Effector memory CD4-positive, alpha-beta T cell (primary cell): ENCODE data around the gene PARL.
"Not testable (repeated sequence)": the region's sequence is repeated elsewhere in the genome, so short reads cannot be mapped to it uniquely, and the experiment has no call there.

Experiments used
- DNase-seq, 3 donors: peaks; one replicate each; pipeline ENCODE4 v3.0.0-alpha.2; 2020
- H3K27ac ChIP-seq: 2 replicates; pipeline ENCODE4 v1.7.0; 2013; ENCODE audit warnings: mild to moderate bottlenecking, low read length, moderate library complexity; ENCODE audit not compliant: insufficient read depth, poor library complexity, severe bottlenecking
- H3K27me3 ChIP-seq: replicated peaks from 2 replicates; pipeline ENCODE4 v1.7.0; 2013; ENCODE audit warnings: mild to moderate bottlenecking, low read length; ENCODE audit not compliant: insufficient read depth, control insufficient read depth, poor library complexity, severe bottlenecking
- H3K36me3 ChIP-seq: 2 replicates; pipeline ENCODE4 v1.7.0; 2013; ENCODE audit warnings: mild to moderate bottlenecking, low read length, moderate library complexity; ENCODE audit not compliant: control insufficient read depth, insufficient read depth
- H3K4me1 ChIP-seq: 2 replicates; pipeline ENCODE4 v1.7.0; 2013; ENCODE audit warnings: low read length, mild to moderate bottlenecking; ENCODE audit not compliant: control insufficient read depth, insufficient read depth, poor library complexity, severe bottlenecking
- H3K4me3 ChIP-seq: 2 replicates; pipeline ENCODE4 v1.7.0; 2013; ENCODE audit warnings: low read length, low read depth, mild to moderate bottlenecking; ENCODE audit not compliant: insufficient read depth, poor library complexity, severe bottlenecking
- H3K9me3 ChIP-seq: 2 replicates; pipeline ENCODE4 v1.7.0; 2013; ENCODE audit warnings: mild to moderate bottlenecking, low read length, moderate library complexity; ENCODE audit not compliant: control insufficient read depth

Gene PARL

GRCh38 chr3:183799461-183799860 is 85.2 kb downstream of the PARL start:
- Histone ChIP-seq H3K9me3 (no peaks in the 10 kb centered on the region), H3K27ac (no peak overlapping the region), H3K27me3 (no peaks in the 10 kb centered on the region), H3K4me3 (no peak overlapping the region), H3K4me1 (no peaks in the 10 kb centered on the region), H3K36me3 (peaks cover 53% of the 10 kb centered on the region)
- DNase-seq, result no peak

DNA sequence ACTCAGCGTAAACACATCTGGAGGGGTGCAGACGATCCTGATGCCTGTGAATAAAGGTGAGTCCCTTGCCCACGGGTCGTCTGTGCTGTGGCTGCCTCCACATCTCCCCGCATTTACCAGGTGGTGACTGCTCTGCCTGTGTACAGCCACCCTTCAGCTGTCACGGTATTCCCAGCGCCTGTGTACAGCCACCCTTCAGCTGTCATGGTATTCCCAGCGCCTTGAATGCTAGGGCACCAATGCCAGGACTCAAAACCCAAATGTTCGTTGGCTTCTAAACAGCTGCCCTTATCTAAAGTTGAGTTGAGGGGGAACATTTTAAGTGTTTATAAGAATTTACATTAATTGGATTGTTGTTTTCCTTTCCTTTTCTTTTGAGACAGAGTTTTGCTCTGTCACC is 86.7 kb downstream of the PARL start:
- H3K4me1 ChIP-seq, result no peaks in the 10 kb centered on the region
- H3K27me3 ChIP-seq, result no peaks in the 10 kb centered on the region
- peaks cover 55% of the 10 kb centered on the region for H3K36me3 ChIP-seq
- no peak for DNase-seq
- H3K27ac ChIP-seq, result no peak overlapping the region
- no peaks in the 10 kb centered on the region for H3K9me3 ChIP-seq
- H3K4me3 ChIP-seq, result no peak overlapping the region

DNA sequence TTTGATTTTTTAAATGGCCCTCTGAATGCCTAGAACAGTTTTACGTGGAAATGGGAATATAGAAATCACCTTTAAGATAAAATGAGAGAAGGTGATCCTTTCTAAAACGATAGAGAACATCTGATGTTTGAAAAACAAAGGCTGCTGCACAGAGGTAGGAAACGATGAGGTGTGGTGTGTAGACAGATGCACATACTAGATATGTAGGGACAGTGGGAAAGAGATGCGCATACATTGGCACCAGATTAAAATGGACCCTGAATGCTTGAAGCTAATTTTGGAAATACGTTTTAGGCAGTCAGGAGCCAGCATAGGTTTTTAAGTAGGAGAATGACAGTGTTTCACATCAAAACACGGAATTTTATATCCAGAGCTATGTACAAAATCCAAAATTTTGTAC is 88.3 kb downstream of the PARL start:
- no peak for DNase-seq
- Histone ChIP-seq H3K9me3 (no peaks in the 10 kb centered on the region), H3K27ac (no peak overlapping the region), H3K4me3 (no peak overlapping the region), H3K27me3 (no peaks in the 10 kb centered on the region), H3K4me1 (no peaks in the 10 kb centered on the region), H3K36me3 (peaks cover 48% of the 10 kb centered on the region)

GRCh38 chr3:183794452-183794851 is 90.2 kb downstream of the PARL start:
- H3K9me3 ChIP-seq, result no peaks in the 10 kb centered on the region
- no peak overlapping the region for H3K27ac ChIP-seq
- no peak overlapping the region for H3K4me3 ChIP-seq
- no peak for DNase-seq
- H3K4me1 ChIP-seq, result no peaks in the 10 kb centered on the region
- H3K27me3 ChIP-seq, result no peaks in the 10 kb centered on the region
- H3K36me3 ChIP-seq, result peaks cover 51% of the 10 kb centered on the region

- H3K4me3 ChIP-seq, result no peak overlapping the region
- no peaks in the 10 kb centered on the region for H3K27me3 ChIP-seq
- no peaks in the 10 kb centered on the region for H3K4me1 ChIP-seq
- no peaks in the 10 kb centered on the region for H3K9me3 ChIP-seq
- H3K36me3 ChIP-seq, result peaks cover 40% of the 10 kb centered on the region
- DNase-seq, result no peak
- no peak overlapping the region for H3K27ac ChIP-seq
Measured at GRCh38 chr3:183792976-183793375, 91.7 kb downstream of the PARL start.

GRCh38 chr3:183790700-183791099 is 94.0 kb downstream of the PARL start:
- H3K4me3 ChIP-seq, result no peak overlapping the region
- no peaks in the 10 kb centered on the region for H3K27me3 ChIP-seq
- no peaks in the 10 kb centered on the region for H3K4me1 ChIP-seq
- H3K27ac ChIP-seq, result no peak overlapping the region
- H3K36me3 ChIP-seq, result peaks cover 55% of the 10 kb centered on the region
- H3K9me3 ChIP-seq, result no peaks in the 10 kb centered on the region
- no peak for DNase-seq

DNA sequence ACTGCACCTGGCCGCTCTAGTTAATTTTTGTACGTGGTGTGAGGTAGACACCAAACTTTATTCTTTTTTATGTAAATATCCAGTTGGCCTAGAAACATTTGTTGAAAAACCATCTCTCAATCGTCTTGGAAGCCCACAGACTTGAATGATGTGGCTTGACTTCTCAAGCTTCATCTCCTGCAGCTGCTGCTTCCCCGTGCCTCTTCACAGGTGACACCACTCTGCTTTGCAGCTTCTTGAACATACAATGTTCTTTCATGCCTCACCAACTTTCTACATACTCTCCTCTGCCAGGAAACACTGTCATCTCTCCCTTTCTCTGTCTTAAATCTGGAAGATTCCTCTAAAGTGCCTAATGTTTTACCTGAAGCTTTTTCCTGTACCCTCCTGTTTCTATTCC is 94.9 kb downstream of the PARL start:
- Histone ChIP-seq H3K27ac (no peak overlapping the region), H3K36me3 (peaks cover 56% of the 10 kb centered on the region)
- DNase-seq, result no peak

DNA sequence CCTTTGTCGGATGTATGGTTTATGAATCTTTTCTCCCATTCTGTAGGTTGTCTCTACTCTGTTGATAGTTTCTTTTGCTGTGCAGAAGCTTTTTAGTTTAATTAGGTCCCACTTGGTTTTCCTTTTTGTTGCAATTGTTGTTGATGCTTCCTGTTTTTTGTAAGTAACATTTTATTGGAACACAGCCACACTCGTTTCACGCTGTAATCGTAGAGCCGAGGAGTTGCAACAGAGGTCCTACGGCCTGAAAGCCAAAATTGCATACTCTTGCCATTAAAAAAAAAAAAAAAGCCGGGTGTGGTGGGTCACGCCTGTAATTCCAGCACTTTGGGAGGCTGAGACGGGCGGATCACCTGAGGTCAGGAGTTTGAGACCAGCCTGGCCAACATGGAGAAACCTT is 100.2 kb downstream of the PARL start:
- not testable (repeated sequence) for H3K9me3 ChIP-seq, H3K27ac ChIP-seq, H3K27me3 ChIP-seq, H3K4me1 ChIP-seq, DNase-seq, H3K4me3 ChIP-seq
- H3K36me3 ChIP-seq, result peaks cover 41% of the 10 kb centered on the region

More for the DNA sequence above, 94.9 kb downstream of the PARL start:
- Histone ChIP-seq H3K4me1 (no peaks in the 10 kb centered on the region), H3K4me3 (no peak overlapping the region), H3K9me3 (no peaks in the 10 kb centered on the region), H3K27me3 (no peaks in the 10 kb centered on the region)

GRCh38 chr3:183782576-183783276 is 102.0 kb downstream of the PARL start:
- Histone ChIP-seq H3K27ac (no peak overlapping the region), H3K36me3 (peaks cover 54% of the 10 kb centered on the region), H3K4me1 (no peaks in the 10 kb centered on the region), H3K4me3 (no peak overlapping the region), H3K27me3 (no peaks in the 10 kb centered on the region), H3K9me3 (no peaks in the 10 kb centered on the region)
- no peak for DNase-seq

DNA sequence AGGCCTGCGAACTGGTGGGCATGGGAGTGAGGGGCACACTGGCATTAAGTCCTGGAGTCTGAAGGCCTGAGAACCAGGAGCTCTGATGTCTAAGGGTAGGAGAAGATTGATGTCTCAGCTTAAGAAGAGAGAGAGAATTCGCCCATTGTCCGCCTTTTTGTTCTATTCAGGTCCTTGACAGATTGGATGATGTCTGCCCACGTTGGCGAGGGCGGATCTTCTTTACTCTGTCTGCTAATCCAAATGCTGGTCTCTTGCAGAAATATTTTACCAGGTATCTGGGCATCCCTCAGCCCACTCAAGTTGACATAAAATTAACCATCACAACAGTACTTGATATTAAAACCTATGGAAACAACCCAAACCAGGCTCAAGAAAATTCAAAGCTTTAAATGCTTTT is 103.4 kb downstream of the PARL start:
- H3K4me3 ChIP-seq, result no peak overlapping the region
- H3K27ac ChIP-seq, result no peak overlapping the region
- H3K4me1 ChIP-seq, result no peaks in the 10 kb centered on the region
- DNase-seq, result no peak
- no peaks in the 10 kb centered on the region for H3K9me3 ChIP-seq
- H3K36me3 ChIP-seq, result peaks cover 50% of the 10 kb centered on the region
- H3K27me3 ChIP-seq, result no peaks in the 10 kb centered on the region
